GM23338 (cell line): ENCODE measurements around the gene RPLP1. TPM values are rescaled to one million over a fixed set of nuclear protein-coding genes. Genes with fewer than 3 reads are reported as not detected.

Experiments
- ATAC-seq: fragments of 200-7000 bp; cut with Tn5 transposase; 3 replicates; pipeline ENCODE4 v1.9.1; 2020
- DNase-seq: peaks from one replicate; pipeline ENCODE4 v3.0.0-alpha.2; 2015; ENCODE audit warnings: low spot score
- H2AFZ ChIP-seq: fragments of 200-600 bp; sonication (generic); 2 replicates; pipeline ENCODE4 v1.8.0; 2016; ENCODE audit warnings: antibody characterized with exemption, mild to moderate bottlenecking, moderate library complexity
- H3F3A ChIP-seq: fragments of 200-600 bp; sonication (generic); replicated peaks from 2 replicates; pipeline ENCODE4 v1.8.0; 2017; ENCODE audit warnings: antibody characterized with exemption, mixed run types, low read depth
- H3K27ac ChIP-seq: fragments of 200-600 bp; sonication (generic); 2 replicates; pipeline ENCODE4 v1.6.1; 2016; ENCODE audit warnings: low read depth
- H3K27me3 ChIP-seq: fragments of 200-600 bp; sonication (generic); 2 replicates; pipeline ENCODE4 v1.8.0; 2016; ENCODE audit warnings: mild to moderate bottlenecking, mixed run types, moderate library complexity; ENCODE audit not compliant: insufficient read depth
- H3K36me3 ChIP-seq: fragments of 200-600 bp; sonication (generic); 2 replicates; pipeline ENCODE4 v1.8.0; 2016; ENCODE audit warnings: mild to moderate bottlenecking; ENCODE audit not compliant: insufficient read depth
- H3K4me1 ChIP-seq: fragments of 200-600 bp; sonication (generic); 2 replicates; pipeline ENCODE4 v1.8.0; 2016; ENCODE audit warnings: mild to moderate bottlenecking, moderate library complexity; ENCODE audit not compliant: insufficient read depth
- H3K4me2 ChIP-seq: fragments of 200-600 bp; sonication (generic); 2 replicates; pipeline ENCODE4 v1.7.1; 2017; ENCODE audit warnings: mixed run types
- H3K4me3 ChIP-seq: fragments of 200-600 bp; sonication (generic); 2 replicates; pipeline ENCODE4 v1.6.1; 2016; ENCODE audit warnings: mixed run types
- H3K79me2 ChIP-seq: fragments of 200-600 bp; sonication (generic); replicated peaks from 2 replicates; pipeline ENCODE4 v1.8.0; 2017; ENCODE audit warnings: mild to moderate bottlenecking; ENCODE audit not compliant: insufficient read depth
- H3K9me2 ChIP-seq: fragments of 200-600 bp; sonication (generic); 2 replicates; pipeline ENCODE4 v1.8.0; 2017; ENCODE audit not compliant: insufficient read depth
- H4K20me1 ChIP-seq: fragments of 200-600 bp; sonication (generic); replicated peaks from 2 replicates; pipeline ENCODE4 v1.8.0; 2017; ENCODE audit warnings: mild to moderate bottlenecking; ENCODE audit not compliant: insufficient read depth
- H3K27ac Mint-ChIP-seq: 2 replicates; pipeline ENCODE4 v1.8.0; 2020; ENCODE audit warnings: inconsistent platforms, mild to moderate bottlenecking, moderate library complexity, mixed read lengths
- H3K27me3 Mint-ChIP-seq: 3 replicates; pipeline ENCODE4 v1.8.0; 2022; ENCODE audit warnings: low read depth, mild to moderate bottlenecking, moderate library complexity, mixed read lengths, inconsistent platforms; ENCODE audit not compliant: insufficient read depth, poor library complexity
- H3K36me3 Mint-ChIP-seq: 3 replicates; pipeline ENCODE4 v1.8.0; 2021; ENCODE audit warnings: low read depth, mild to moderate bottlenecking, inconsistent platforms, moderate library complexity, mixed read lengths
- H3K4me1 Mint-ChIP-seq: 3 replicates; pipeline ENCODE4 v1.8.0; 2020; ENCODE audit warnings: mild to moderate bottlenecking, inconsistent platforms, mixed read lengths
- H3K4me3 Mint-ChIP-seq: 3 replicates; pipeline ENCODE4 v1.8.0; 2021; ENCODE audit warnings: moderate library complexity, mild to moderate bottlenecking, inconsistent platforms, mixed read lengths
- H3K9me3 Mint-ChIP-seq: 3 replicates; pipeline ENCODE4 v1.8.0; 2020; ENCODE audit warnings: moderate library complexity, mild to moderate bottlenecking, inconsistent platforms, mixed read lengths
- CREB1 ChIP-seq: fragments of 250-450 bp; sonication (Bioruptor Pico); IDR thresholded peaks from 2 replicates; pipeline ENCODE4 v1.5.0; 2020; ENCODE audit warnings: low read depth, mild to moderate bottlenecking, moderate library complexity
- ETS1 ChIP-seq: IDR thresholded peaks from 2 replicates; pipeline ENCODE4 v1.6.1; 2016; ENCODE audit warnings: antibody characterized with exemption
- EZH2 ChIP-seq: fragments of 200-600 bp; sonication (generic); IDR thresholded peaks from one replicate; pipeline ENCODE4 v1.8.0; 2017; ENCODE audit warnings: antibody characterized with exemption, mild to moderate bottlenecking, low read depth; ENCODE audit not compliant: unreplicated experiment
- EZH2phosphoT487 ChIP-seq: fragments of 200-600 bp; sonication (generic); IDR thresholded peaks from one replicate; pipeline ENCODE4 v1.8.1; 2018; ENCODE audit warnings: antibody characterized with exemption; ENCODE audit not compliant: unreplicated experiment
- JUNB ChIP-seq: IDR thresholded peaks from one replicate; pipeline ENCODE4 v1.6.1; 2016; ENCODE audit warnings: antibody characterized with exemption; ENCODE audit not compliant: unreplicated experiment
- NANOG ChIP-seq: IDR thresholded peaks from 2 replicates; pipeline ENCODE4 v1.6.1; 2016; ENCODE audit warnings: antibody characterized with exemption, borderline replicate concordance
- POLR2AphosphoS5 ChIP-seq: IDR thresholded peaks from 2 replicates; pipeline ENCODE4 v1.6.1; 2016; ENCODE audit warnings: antibody characterized with exemption, low read depth
- REST ChIP-seq: IDR thresholded peaks from one replicate; pipeline ENCODE4 v1.6.1; 2018; ENCODE audit warnings: antibody characterized with exemption; ENCODE audit not compliant: unreplicated experiment
- STAT1 ChIP-seq: IDR thresholded peaks from one replicate; pipeline ENCODE4 v1.6.1; 2016; ENCODE audit warnings: antibody characterized with exemption; ENCODE audit not compliant: unreplicated experiment
- ZNF114 ChIP-seq: fragments of 250-450 bp; sonication (Bioruptor Pico); IDR thresholded peaks from 2 replicates; pipeline ENCODE4 v1.5.0; 2020; ENCODE audit warnings: mild to moderate bottlenecking, moderate library complexity
- ZNF331 ChIP-seq: fragments of 250-450 bp; sonication (Bioruptor Pico); IDR thresholded peaks from 2 replicates; pipeline ENCODE4 v1.5.0; 2020; ENCODE audit warnings: low read depth, mild to moderate bottlenecking, moderate library complexity
- polyA plus RNA-seq: library from polyadenylated mRNA; unstranded; fragments of >200 nt; fragmentation: Nextera tagmentation; extraction: Ambion mirVana; gene quantifications from 2 replicates; pipeline ENCODE4 v1.2.1, GENCODE V29; 2016
- total RNA-seq: library from RNA; depleted of rRNA; stranded (reverse); fragments of >200 nt; shearing (Covaris generic); gene quantifications from 2 replicates; pipeline ENCODE4 v1.2.3, GENCODE V29; 2014
- TF ChIP-seq, protein P1 (sequence below): fragments of 250-450 bp; sonication (Bioruptor Pico); IDR thresholded peaks from 2 replicates; pipeline ENCODE4 v1.5.0; 2020; ENCODE audit warnings: mild to moderate bottlenecking, moderate library complexity

The RPLP1 gene
- total and polyA plus RNA-seq, 2 experiments from 2014 or later, result 283 to 3,258 TPM

- Histone ChIP-seq H3K36me3 (no peaks in the 10 kb centered on the region; the same call in 1 of the 2 replicates), H3K9me2 (no peaks in the 10 kb centered on the region), H3K4me3 (no peak overlapping the region), H2AFZ (no peak overlapping the region), H3F3A (no peaks in the 10 kb centered on the region), H4K20me1 (no peaks in the 10 kb centered on the region), H3K27ac (no peak overlapping the region), H3K27me3 (no peaks in the 10 kb centered on the region), H3K4me2 (no peak overlapping the region), H3K4me1 (no peaks in the 10 kb centered on the region), H3K79me2 (no peaks in the 10 kb centered on the region)
- Mint-ChIP-seq H3K36me3 (peaks cover 5% of the 10 kb centered on the region), H3K27ac (no peak overlapping the region), H3K4me1 (no peaks in the 10 kb centered on the region; the same call in 2 of the 3 replicates), H3K9me3 (peaks cover 14% of the 10 kb centered on the region; the same call in 2 of the 3 replicates), H3K27me3 (peaks cover 9% of the 10 kb centered on the region), H3K4me3 (no peak overlapping the region)
- ATAC-seq (no peak), DNase-seq (no peak)
- TF ChIP-seq NANOG (no peak), JUNB (no peak), ZNF114 (CRISPR knock-in tag) (no peak), EZH2phosphoT487 (no peak), ETS1 (no peak), POLR2AphosphoS5 (no peak), EZH2 (no peak), STAT1 (no peak), ZNF331 (CRISPR knock-in tag) (no peak), REST (no peak)
Observed at GRCh38 chr15:69482686-69483256, 30.2 kb downstream of the RPLP1 start.

- no peak overlapping the region for H3K27ac Mint-ChIP-seq
- no peak overlapping the region for H3K27ac ChIP-seq
- H3K9me2 ChIP-seq, result no peaks in the 10 kb centered on the region
- no peaks in the 10 kb centered on the region for H3K27me3 ChIP-seq
- H3K79me2 ChIP-seq, result no peaks in the 10 kb centered on the region
- H3K36me3 ChIP-seq, result no peaks in the 10 kb centered on the region; the same call in 1 of the 2 replicates
- no peaks in the 10 kb centered on the region for H3K4me1 ChIP-seq
- no peak overlapping the region for H3K4me3 ChIP-seq
- H3K4me3 Mint-ChIP-seq, result no peak overlapping the region
- no peak overlapping the region for H3K4me2 ChIP-seq
- H3F3A ChIP-seq, result no peaks in the 10 kb centered on the region
- H2AFZ ChIP-seq, result no peak overlapping the region
- peaks cover 11% of the 10 kb centered on the region for H3K27me3 Mint-ChIP-seq
- no peaks in the 10 kb centered on the region; the same call in 2 of the 3 replicates for H3K4me1 Mint-ChIP-seq
- peaks cover 2% of the 10 kb centered on the region; the same call in 1 of the 3 replicates for H3K36me3 Mint-ChIP-seq
- DNase-seq (no peak), ATAC-seq (no peak)
- H3K9me3 Mint-ChIP-seq, result peaks cover 10% of the 10 kb centered on the region; the same call in 2 of the 3 replicates
- H4K20me1 ChIP-seq, result no peaks in the 10 kb centered on the region
- TF ChIP-seq, protein P1, sequence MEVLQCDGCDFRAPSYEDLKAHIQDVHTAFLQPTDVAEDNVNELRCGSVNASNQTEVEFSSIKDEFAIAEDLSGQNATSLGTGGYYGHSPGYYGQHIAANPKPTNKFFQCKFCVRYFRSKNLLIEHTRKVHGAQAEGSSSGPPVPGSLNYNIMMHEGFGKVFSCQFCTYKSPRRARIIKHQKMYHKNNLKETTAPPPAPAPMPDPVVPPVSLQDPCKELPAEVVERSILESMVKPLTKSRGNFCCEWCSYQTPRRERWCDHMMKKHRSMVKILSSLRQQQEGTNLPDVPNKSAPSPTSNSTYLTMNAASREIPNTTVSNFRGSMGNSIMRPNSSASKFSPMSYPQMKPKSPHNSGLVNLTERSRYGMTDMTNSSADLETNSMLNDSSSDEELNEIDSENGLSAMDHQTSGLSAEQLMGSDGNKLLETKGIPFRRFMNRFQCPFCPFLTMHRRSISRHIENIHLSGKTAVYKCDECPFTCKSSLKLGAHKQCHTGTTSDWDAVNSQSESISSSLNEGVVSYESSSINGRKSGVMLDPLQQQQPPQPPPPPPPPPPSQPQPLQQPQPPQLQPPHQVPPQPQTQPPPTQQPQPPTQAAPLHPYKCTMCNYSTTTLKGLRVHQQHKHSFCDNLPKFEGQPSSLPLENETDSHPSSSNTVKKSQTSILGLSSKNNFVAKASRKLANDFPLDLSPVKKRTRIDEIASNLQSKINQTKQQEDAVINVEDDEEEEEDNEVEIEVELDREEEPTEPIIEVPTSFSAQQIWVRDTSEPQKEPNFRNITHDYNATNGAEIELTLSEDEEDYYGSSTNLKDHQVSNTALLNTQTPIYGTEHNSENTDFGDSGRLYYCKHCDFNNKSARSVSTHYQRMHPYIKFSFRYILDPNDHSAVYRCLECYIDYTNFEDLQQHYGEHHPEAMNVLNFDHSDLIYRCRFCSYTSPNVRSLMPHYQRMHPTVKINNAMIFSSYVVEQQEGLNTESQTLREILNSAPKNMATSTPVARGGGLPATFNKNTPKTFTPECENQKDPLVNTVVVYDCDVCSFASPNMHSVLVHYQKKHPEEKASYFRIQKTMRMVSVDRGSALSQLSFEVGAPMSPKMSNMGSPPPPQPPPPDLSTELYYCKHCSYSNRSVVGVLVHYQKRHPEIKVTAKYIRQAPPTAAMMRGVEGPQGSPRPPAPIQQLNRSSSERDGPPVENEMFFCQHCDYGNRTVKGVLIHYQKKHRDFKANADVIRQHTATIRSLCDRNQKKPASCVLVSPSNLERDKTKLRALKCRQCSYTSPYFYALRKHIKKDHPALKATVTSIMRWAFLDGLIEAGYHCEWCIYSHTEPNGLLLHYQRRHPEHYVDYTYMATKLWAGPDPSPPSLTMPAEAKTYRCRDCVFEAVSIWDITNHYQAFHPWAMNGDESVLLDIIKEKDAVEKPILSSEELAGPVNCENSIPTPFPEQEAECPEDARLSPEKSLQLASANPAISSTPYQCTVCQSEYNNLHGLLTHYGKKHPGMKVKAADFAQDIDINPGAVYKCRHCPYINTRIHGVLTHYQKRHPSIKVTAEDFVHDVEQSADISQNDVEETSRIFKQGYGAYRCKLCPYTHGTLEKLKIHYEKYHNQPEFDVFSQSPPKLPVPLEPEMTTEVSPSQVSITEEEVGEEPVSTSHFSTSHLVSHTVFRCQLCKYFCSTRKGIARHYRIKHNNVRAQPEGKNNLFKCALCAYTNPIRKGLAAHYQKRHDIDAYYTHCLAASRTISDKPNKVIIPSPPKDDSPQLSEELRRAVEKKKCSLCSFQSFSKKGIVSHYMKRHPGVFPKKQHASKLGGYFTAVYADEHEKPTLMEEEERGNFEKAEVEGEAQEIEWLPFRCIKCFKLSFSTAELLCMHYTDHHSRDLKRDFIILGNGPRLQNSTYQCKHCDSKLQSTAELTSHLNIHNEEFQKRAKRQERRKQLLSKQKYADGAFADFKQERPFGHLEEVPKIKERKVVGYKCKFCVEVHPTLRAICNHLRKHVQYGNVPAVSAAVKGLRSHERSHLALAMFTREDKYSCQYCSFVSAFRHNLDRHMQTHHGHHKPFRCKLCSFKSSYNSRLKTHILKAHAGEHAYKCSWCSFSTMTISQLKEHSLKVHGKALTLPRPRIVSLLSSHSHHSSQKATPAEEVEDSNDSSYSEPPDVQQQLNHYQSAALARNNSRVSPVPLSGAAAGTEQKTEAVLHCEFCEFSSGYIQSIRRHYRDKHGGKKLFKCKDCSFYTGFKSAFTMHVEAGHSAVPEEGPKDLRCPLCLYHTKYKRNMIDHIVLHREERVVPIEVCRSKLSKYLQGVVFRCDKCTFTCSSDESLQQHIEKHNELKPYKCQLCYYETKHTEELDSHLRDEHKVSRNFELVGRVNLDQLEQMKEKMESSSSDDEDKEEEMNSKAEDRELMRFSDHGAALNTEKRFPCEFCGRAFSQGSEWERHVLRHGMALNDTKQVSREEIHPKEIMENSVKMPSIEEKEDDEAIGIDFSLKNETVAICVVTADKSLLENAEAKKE, result no peak
- TF ChIP-seq CREB1 (CRISPR knock-in tag), result no peak
Observed at GRCh38 chr15:69484837-69485236, 32.2 kb downstream of the RPLP1 start.
